Urinary bladder (tissue), 4 donors: ENCODE measurements around the gene NDST3. TPM values are rescaled to one million over a fixed set of nuclear protein-coding genes. Genes with fewer than 3 reads are reported as not detected.
"Not testable (repeated sequence)": the region's sequence is repeated elsewhere in the genome, so short reads cannot be mapped to it uniquely, and the experiment has no call there.

Source experiments
- DNase-seq: peaks from one replicate; pipeline ENCODE4 v3.0.0-alpha.2; 2015; ENCODE audit errors: extremely low spot score
- H3K27ac ChIP-seq: one replicate; pipeline ENCODE4 v1.5.1; 2013; ENCODE audit warnings: low read depth, mild to moderate bottlenecking, moderate library complexity
- H3K36me3 ChIP-seq: one replicate; pipeline ENCODE4 v1.6.1; 2013; ENCODE audit warnings: mild to moderate bottlenecking, moderate library complexity; ENCODE audit not compliant: insufficient read depth
- H3K4me1 ChIP-seq: one replicate; pipeline ENCODE4 v1.6.1; 2013; ENCODE audit warnings: mild to moderate bottlenecking, moderate library complexity; ENCODE audit not compliant: insufficient read depth
- H3K4me3 ChIP-seq: one replicate; pipeline ENCODE4 v1.5.1; 2013; ENCODE audit warnings: low read depth, low read length
- WGBS: extraction: QIAGEN DNeasy Blood & Tissue Kit; methylation state at CpG from one replicate; pipeline ENCODE4 v1.1.7; 2013; 5-methylcytosine and 5-hydroxymethylcytosine counted together
- polyA plus RNA-seq: library from polyadenylated mRNA; stranded (reverse); fragments of 200-250 nt; gene quantifications from one replicate; pipeline ENCODE4 v1.2.3, GENCODE V29; 2013
- total RNA-seq: library from RNA; depleted of rRNA; stranded (reverse); fragments of >200 nt; gene quantifications from one replicate; pipeline ENCODE4 v1.2.3, GENCODE V29; 2014
- donor health status: healthy with polysubstance abuse.
- donor health status: healthy.

Gene NDST3
- total and polyA plus RNA-seq, 2 donors, result 0.04 to 2.2 TPM

DNA sequence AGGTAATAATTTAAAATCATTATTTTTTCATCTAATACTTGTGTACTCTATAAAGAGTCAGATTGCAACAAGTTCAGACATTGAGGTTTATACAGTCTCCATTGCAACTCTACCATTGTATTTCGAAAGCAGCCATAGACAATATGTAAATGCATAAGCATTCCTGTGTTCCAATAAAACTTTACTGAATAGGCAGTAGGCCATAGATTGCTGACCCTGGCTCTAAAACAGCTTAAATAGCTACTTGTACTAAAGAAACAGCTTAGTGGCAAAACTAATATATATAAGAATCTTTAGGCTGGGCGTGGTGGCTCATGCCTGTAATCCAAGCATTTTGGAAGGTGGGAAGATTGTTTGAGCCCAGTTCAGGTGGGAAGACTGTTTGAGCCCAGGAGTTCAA, 203.2 kb downstream of the NDST3 start:
- WGBS, result 91% methylated on average over 2 of the region's 2 CpGs

GRCh38 chr4:118249890-118250289, 215.6 kb downstream of the NDST3 start:
- Histone ChIP-seq H3K36me3 (no peaks in the 10 kb centered on the region), H3K27ac (no peak overlapping the region), H3K4me3 (no peak overlapping the region), H3K4me1 (no peaks in the 10 kb centered on the region)
- DNase-seq, result no peak
- WGBS, result 92% methylated on average over 3 of the region's 3 CpGs

More for the DNA sequence above, 203.2 kb downstream of the NDST3 start:
- Histone ChIP-seq H3K27ac (no peak overlapping the region), H3K36me3 (no peaks in the 10 kb centered on the region), H3K4me3 (no peak overlapping the region), H3K4me1 (no peaks in the 10 kb centered on the region)
- no peak for DNase-seq

GRCh38 chr4:118254368-118254767, 220.1 kb downstream of the NDST3 start:
- Histone ChIP-seq H3K36me3 (no peaks in the 10 kb centered on the region), H3K27ac (no peak overlapping the region), H3K4me3 (no peak overlapping the region), H3K4me1 (no peaks in the 10 kb centered on the region)
- DNase-seq, result no peak

DNA sequence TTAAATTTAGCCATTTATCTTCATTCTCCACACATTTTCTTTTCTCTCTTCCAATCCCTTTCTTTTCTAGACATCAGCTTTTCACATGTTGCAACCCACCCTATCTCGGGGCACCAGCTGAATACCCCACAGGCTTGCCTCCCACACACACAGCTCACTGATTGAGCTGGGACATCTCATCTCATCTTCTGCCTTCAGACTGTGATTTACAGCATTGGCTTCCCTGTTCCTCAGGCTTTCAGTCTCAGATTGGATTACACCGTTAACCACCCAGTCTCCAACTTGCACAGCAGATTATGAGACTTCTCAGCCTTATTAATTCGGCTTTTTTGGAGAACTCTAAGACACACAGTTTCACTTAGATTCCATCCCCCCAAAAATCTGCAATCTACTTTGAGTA, 224.8 kb downstream of the NDST3 start:
- Histone ChIP-seq H3K4me1 (no peaks in the 10 kb centered on the region), H3K4me3 (no peak overlapping the region), H3K36me3 (no peaks in the 10 kb centered on the region), H3K27ac (no peak overlapping the region)
- DNase-seq, result no peak
- WGBS, result 82% methylated on average over 3 of the region's 3 CpGs

- H3K36me3 ChIP-seq, result no peaks in the 10 kb centered on the region
- WGBS, result 91% methylated on average over 2 of the region's 2 CpGs
- no peak for DNase-seq
Measured at GRCh38 chr4:118260309-118260708, 226.0 kb downstream of the NDST3 start.

DNA sequence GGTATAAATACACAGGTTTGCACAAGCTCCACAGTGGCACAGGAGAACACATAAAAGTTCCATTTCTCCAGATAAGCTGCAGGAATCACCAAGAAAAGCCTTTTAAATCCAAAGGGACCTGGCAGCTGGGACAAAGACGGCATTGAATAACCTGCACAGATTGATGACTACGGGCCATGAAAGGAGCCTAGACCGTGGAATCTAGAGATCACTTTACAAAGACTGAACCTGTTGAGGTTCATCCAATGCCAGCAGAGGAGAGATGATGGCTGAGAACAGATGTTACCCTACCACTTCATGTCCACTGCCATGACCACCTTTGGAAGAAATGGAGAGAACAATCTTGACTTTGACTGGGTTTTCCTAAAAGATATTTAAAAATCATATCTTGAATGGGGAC, 229.8 kb downstream of the NDST3 start:
- no peak for DNase-seq
- WGBS, result 98% methylated on average over 3 of the region's 3 CpGs
- no peaks in the 10 kb centered on the region for H3K36me3 ChIP-seq
- no peak overlapping the region for H3K27ac ChIP-seq
- no peaks in the 10 kb centered on the region for H3K4me1 ChIP-seq
- no peak overlapping the region for H3K4me3 ChIP-seq

More at GRCh38 chr4:118260309-118260708, 226.0 kb downstream of the NDST3 start:
- no peaks in the 10 kb centered on the region for H3K4me1 ChIP-seq
- no peak overlapping the region for H3K27ac ChIP-seq
- H3K4me3 ChIP-seq, result no peak overlapping the region

- 16% methylated on average over 64 of the region's 64 CpGs for WGBS
- Histone ChIP-seq H3K36me3 (no peaks in the 10 kb centered on the region), H3K27ac (no peak overlapping the region), H3K4me1 (no peaks in the 10 kb centered on the region), H3K4me3 (peak overlapping the region; percentile 43)
- no peak for DNase-seq
Measured at GRCh38 chr4:118265312-118266144, 231.2 kb downstream of the NDST3 start.

DNA sequence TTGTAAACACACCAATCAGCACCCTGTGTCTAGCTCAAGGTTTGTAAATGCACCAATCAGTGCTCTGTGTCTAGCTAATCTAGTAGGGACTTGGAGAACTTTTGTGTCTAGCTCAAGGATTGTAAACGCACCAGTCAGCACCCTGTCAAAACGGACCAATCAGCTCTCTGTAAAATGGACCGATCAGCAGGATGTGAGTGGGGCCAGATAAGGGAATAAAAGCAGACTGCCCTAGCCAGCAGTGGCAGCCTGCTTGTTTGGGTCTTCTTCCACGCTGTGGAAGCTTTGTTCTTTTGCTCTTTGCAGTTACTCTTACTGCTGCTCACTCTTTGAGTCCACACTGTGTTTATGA, 231.8 kb downstream of the NDST3 start:
- H3K4me3 ChIP-seq, DNase-seq, H3K36me3 ChIP-seq, H3K27ac ChIP-seq, H3K4me1 ChIP-seq: not testable (repeated sequence)
- 80% methylated on average over 4 of the region's 4 CpGs for WGBS

- Histone ChIP-seq H3K4me1 (no peaks in the 10 kb centered on the region), H3K27ac (no peak overlapping the region), H3K36me3 (no peaks in the 10 kb centered on the region), H3K4me3 (no peak overlapping the region)
- DNase-seq, result no peak
- WGBS, result 80% methylated on average over 3 of the region's 3 CpGs
Measured at GRCh38 chr4:118268780-118269179, 234.5 kb downstream of the NDST3 start.

DNA sequence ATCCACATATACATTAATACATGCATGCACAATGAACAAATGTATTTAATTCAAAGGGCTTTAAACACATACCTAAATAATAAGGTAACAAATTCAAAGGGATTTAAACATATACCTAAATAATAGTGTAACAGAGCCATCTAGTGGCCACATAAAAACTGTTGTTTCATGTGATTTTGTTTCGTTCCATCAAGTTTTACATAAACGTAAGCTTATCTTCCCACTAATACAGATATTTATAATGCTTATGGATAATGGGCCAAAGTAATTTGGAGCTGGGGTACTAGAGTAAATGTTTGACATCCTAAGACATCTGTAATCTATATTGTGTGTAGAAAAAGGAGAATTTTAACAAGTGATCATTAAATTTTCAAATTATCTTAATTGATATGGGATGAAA, 236.2 kb downstream of the NDST3 start:
- 1% methylated on average over 2 of the region's 2 CpGs for WGBS
- H3K27ac ChIP-seq, result no peak overlapping the region
- DNase-seq, result no peak

GRCh38 chr4:118271788-118272187, 237.5 kb downstream of the NDST3 start:
- DNase-seq, result no peak
- no peaks in the 10 kb centered on the region for H3K4me1 ChIP-seq
- no peaks in the 10 kb centered on the region for H3K36me3 ChIP-seq
- WGBS, result 93% methylated on average over 2 of the region's 2 CpGs
- no peak overlapping the region for H3K4me3 ChIP-seq
- no peak overlapping the region for H3K27ac ChIP-seq

More for the DNA sequence above, 236.2 kb downstream of the NDST3 start:
- Histone ChIP-seq H3K36me3 (no peaks in the 10 kb centered on the region), H3K4me3 (no peak overlapping the region), H3K4me1 (no peaks in the 10 kb centered on the region)

GRCh38 chr4:118273642-118274041, 239.4 kb downstream of the NDST3 start:
- no peak overlapping the region for H3K4me3 ChIP-seq
- H3K27ac ChIP-seq, result no peak overlapping the region
- no peaks in the 10 kb centered on the region for H3K4me1 ChIP-seq
- 93% methylated on average over 1 of the region's 1 CpG for WGBS
- no peak for DNase-seq
- no peaks in the 10 kb centered on the region for H3K36me3 ChIP-seq

GRCh38 chr4:118276580-118276979, 242.3 kb downstream of the NDST3 start:
- no peaks in the 10 kb centered on the region for H3K4me1 ChIP-seq
- no peaks in the 10 kb centered on the region for H3K36me3 ChIP-seq
- 71% methylated on average over 2 of the region's 2 CpGs for WGBS
- no peak overlapping the region for H3K27ac ChIP-seq
- DNase-seq, result no peak
- H3K4me3 ChIP-seq, result no peak overlapping the region

- Histone ChIP-seq H3K4me1 (no peaks in the 10 kb centered on the region), H3K4me3 (no peak overlapping the region), H3K36me3 (peaks cover 2% of the 10 kb centered on the region), H3K27ac (no peak overlapping the region)
- 89% methylated on average over 4 of the region's 4 CpGs for WGBS
- DNase-seq, result no peak
Measured at GRCh38 chr4:118277243-118277642, 243.0 kb downstream of the NDST3 start.
